ENCODE data around the gene RPS28.

The RPS28 gene

GRCh38 chr19:8320564-8321066, 681 bp upstream of the RPS28 start:
- Histone ChIP-seq H3K4me3 (ENCODE audit: low read depth, low read length) (peak overlapping the region; percentile 71), H3K27me3 (ENCODE audit: insufficient read depth, low read depth, severe bottlenecking) (no peaks in the 10 kb centered on the region), H3K27ac (peak overlapping the region; percentile 85), H3K9me3 (ENCODE audit: severe bottlenecking) (no peaks in the 10 kb centered on the region), H3K36me3 (peaks cover 30% of the 10 kb centered on the region)
- DNase-seq, result no peak
- no peak for TF ChIP-seq CTCF (IDR thresholded peaks at IDR 0.05; ENCODE audit: low read depth, low read length)

GRCh38 chr19:8321986-8322637, 816 bp downstream of the RPS28 start:
- H3K27ac ChIP-seq, result peak overlapping the region; percentile 85
- no peak for TF ChIP-seq CTCF (IDR thresholded peaks at IDR 0.05; ENCODE audit: low read depth, low read length)
- H3K9me3 ChIP-seq (ENCODE audit: severe bottlenecking), result peaks cover 3% of the 10 kb centered on the region
- peak overlapping the region; percentile 71 for H3K4me3 ChIP-seq (ENCODE audit: low read depth, low read length)
- peaks cover 28% of the 10 kb centered on the region for H3K36me3 ChIP-seq
- no peak for DNase-seq
- H3K27me3 ChIP-seq (ENCODE audit: insufficient read depth, low read depth, severe bottlenecking), result no peaks in the 10 kb centered on the region

- Histone ChIP-seq H3K36me3 (peaks cover 28% of the 10 kb centered on the region), H3K9me3 (ENCODE audit: severe bottlenecking) (peaks cover 4% of the 10 kb centered on the region), H3K4me3 (ENCODE audit: low read depth, low read length) (peak overlapping the region; percentile 71; the same call in 1 of the 2 replicates), H3K27me3 (ENCODE audit: insufficient read depth, low read depth, severe bottlenecking) (no peaks in the 10 kb centered on the region), H3K27ac (no peak overlapping the region)
- no peak for DNase-seq
- TF ChIP-seq CTCF (IDR thresholded peaks at IDR 0.05; ENCODE audit: low read depth, low read length), result no peak
These were observed 1.3 kb downstream of the RPS28 start for GRCh38 chr19:8322638-8322997.

- peaks cover 28% of the 10 kb centered on the region for H3K36me3 ChIP-seq
- no peak for DNase-seq
- H3K9me3 ChIP-seq (ENCODE audit: severe bottlenecking), result peaks cover 4% of the 10 kb centered on the region
- no peak overlapping the region for H3K4me3 ChIP-seq (ENCODE audit: low read depth, low read length)
- TF ChIP-seq CTCF (IDR thresholded peaks at IDR 0.05; ENCODE audit: low read depth, low read length), result no peak
- H3K27me3 ChIP-seq (ENCODE audit: insufficient read depth, low read depth, severe bottlenecking), result no peaks in the 10 kb centered on the region
- no peak overlapping the region for H3K27ac ChIP-seq
These were observed 2.5 kb downstream of the RPS28 start for GRCh38 chr19:8323781-8324185.

GRCh38 chr19:8324186-8325050, 3.1 kb downstream of the RPS28 start:
- H3K9me3 ChIP-seq (ENCODE audit: severe bottlenecking), result peaks cover 4% of the 10 kb centered on the region
- H3K36me3 ChIP-seq, result peaks cover 28% of the 10 kb centered on the region
- H3K27me3 ChIP-seq (ENCODE audit: insufficient read depth, low read depth, severe bottlenecking), result no peaks in the 10 kb centered on the region
- H3K27ac ChIP-seq, result no peak overlapping the region
- H3K4me3 ChIP-seq (ENCODE audit: low read depth, low read length), result no peak overlapping the region
- DNase-seq, result no peak
- no peak for TF ChIP-seq CTCF (IDR thresholded peaks at IDR 0.05; ENCODE audit: low read depth, low read length)

All from WERI-Rb-1 (cell line).